Astrocyte (in vitro differentiated cells and primary cell): Measurements from ENCODE around the gene COMMD3. TPM values are rescaled to one million over a fixed set of nuclear protein-coding genes. Genes with fewer than 3 reads are reported as not detected.
"Not testable (repeated sequence)": the region's sequence is repeated elsewhere in the genome, so short reads cannot be mapped to it uniquely, and the experiment has no call there.

Source experiments
- DNase-seq: peaks from one replicate; pipeline ENCODE4 v3.0.0-alpha.2; 2010; ENCODE audit warnings: low read depth
- FAIRE-seq: peaks from 2 replicates; lab custom pipeline; 2011; peaks lifted over from hg19 to GRCh38; lab: Jason Lieb, UNC
- H2AFZ ChIP-seq: 2 replicates; pipeline ENCODE4 v1.6.0; 2012; ENCODE audit warnings: low read depth, low read length, inconsistent platforms
- H3K27ac ChIP-seq: 2 replicates; pipeline ENCODE4 v1.5.1; 2011; ENCODE audit warnings: low read depth, low read length, inconsistent platforms
- H3K27me3 ChIP-seq: 2 replicates; pipeline ENCODE4 v1.6.0; 2011; ENCODE audit warnings: low read length, inconsistent platforms; ENCODE audit not compliant: insufficient read depth
- H3K36me3 ChIP-seq: 2 replicates; pipeline ENCODE4 v1.5.1; 2011; ENCODE audit warnings: low read length, inconsistent platforms; ENCODE audit not compliant: insufficient read depth
- H3K4me1 ChIP-seq: 2 replicates; pipeline ENCODE4 v1.5.1; 2011; ENCODE audit warnings: low read length, inconsistent platforms; ENCODE audit not compliant: insufficient read depth
- H3K4me2 ChIP-seq: 2 replicates; pipeline ENCODE4 v1.6.0; 2012; ENCODE audit warnings: low read length, inconsistent platforms
- H3K4me3 ChIP-seq: 2 replicates; pipeline ENCODE4 v1.5.1; 2011; ENCODE audit warnings: low read depth, mild to moderate bottlenecking, low read length, inconsistent platforms; ENCODE audit not compliant: insufficient read depth
- H3K79me2 ChIP-seq: 2 replicates; pipeline ENCODE4 v1.6.0; 2012; ENCODE audit warnings: mild to moderate bottlenecking, low read length, inconsistent platforms; ENCODE audit not compliant: insufficient read depth
- H3K9ac ChIP-seq: 2 replicates; pipeline ENCODE4 v1.6.0; 2012; ENCODE audit warnings: mild to moderate bottlenecking, low read length, inconsistent platforms
- H3K9me3 ChIP-seq: 2 replicates; pipeline ENCODE4 v1.5.1; 2012; ENCODE audit warnings: low read depth, mild to moderate bottlenecking, low read length, inconsistent platforms; ENCODE audit not compliant: insufficient read depth
- H4K20me1 ChIP-seq: 2 replicates; pipeline ENCODE4 v1.6.0; 2012; ENCODE audit warnings: low read length, inconsistent platforms; ENCODE audit not compliant: insufficient read depth
- H3K27ac Mint-ChIP-seq: one replicate; pipeline ENCODE4 v1.8.0; 2021; ENCODE audit warnings: mild to moderate bottlenecking, mixed read lengths; ENCODE audit not compliant: unreplicated experiment
- H3K27me3 Mint-ChIP-seq: one replicate; pipeline ENCODE4 v1.8.0; 2021; ENCODE audit warnings: low read depth, mixed read lengths; ENCODE audit not compliant: unreplicated experiment
- H3K36me3 Mint-ChIP-seq: one replicate; pipeline ENCODE4 v1.8.0; 2021; ENCODE audit warnings: low read depth, mixed read lengths; ENCODE audit not compliant: unreplicated experiment
- H3K4me1 Mint-ChIP-seq: one replicate; pipeline ENCODE4 v1.8.0; 2021; ENCODE audit warnings: low read depth, mixed read lengths; ENCODE audit not compliant: unreplicated experiment
- H3K4me3 Mint-ChIP-seq: one replicate; pipeline ENCODE4 v1.8.0; 2021; ENCODE audit warnings: mild to moderate bottlenecking, moderate library complexity, mixed read lengths; ENCODE audit not compliant: unreplicated experiment
- H3K9me3 Mint-ChIP-seq: one replicate; pipeline ENCODE4 v1.8.0; 2021; ENCODE audit warnings: mild to moderate bottlenecking, mixed read lengths; ENCODE audit not compliant: unreplicated experiment
- EZH2 ChIP-seq: IDR thresholded peaks from 2 replicates; pipeline ENCODE4 v1.6.1; 2012; ENCODE audit warnings: mild to moderate bottlenecking, low read length, inconsistent platforms; ENCODE audit not compliant: insufficient read depth
- total RNA-seq: library from RNA; stranded (reverse); gene quantifications from 2 replicates; pipeline ENCODE4 v1.2.1, GENCODE V29; 2021
- TF ChIP-seq, protein P1 (sequence below): IDR thresholded peaks from 2 replicates; pipeline ENCODE4 v1.5.1; 2011; ENCODE audit warnings: low read depth, mild to moderate bottlenecking, inconsistent platforms, low read length, moderate library complexity; ENCODE audit not compliant: insufficient read depth

The COMMD3 gene
- total RNA-seq, 1 donor from 2014 or later, result 28.8 TPM

DNA sequence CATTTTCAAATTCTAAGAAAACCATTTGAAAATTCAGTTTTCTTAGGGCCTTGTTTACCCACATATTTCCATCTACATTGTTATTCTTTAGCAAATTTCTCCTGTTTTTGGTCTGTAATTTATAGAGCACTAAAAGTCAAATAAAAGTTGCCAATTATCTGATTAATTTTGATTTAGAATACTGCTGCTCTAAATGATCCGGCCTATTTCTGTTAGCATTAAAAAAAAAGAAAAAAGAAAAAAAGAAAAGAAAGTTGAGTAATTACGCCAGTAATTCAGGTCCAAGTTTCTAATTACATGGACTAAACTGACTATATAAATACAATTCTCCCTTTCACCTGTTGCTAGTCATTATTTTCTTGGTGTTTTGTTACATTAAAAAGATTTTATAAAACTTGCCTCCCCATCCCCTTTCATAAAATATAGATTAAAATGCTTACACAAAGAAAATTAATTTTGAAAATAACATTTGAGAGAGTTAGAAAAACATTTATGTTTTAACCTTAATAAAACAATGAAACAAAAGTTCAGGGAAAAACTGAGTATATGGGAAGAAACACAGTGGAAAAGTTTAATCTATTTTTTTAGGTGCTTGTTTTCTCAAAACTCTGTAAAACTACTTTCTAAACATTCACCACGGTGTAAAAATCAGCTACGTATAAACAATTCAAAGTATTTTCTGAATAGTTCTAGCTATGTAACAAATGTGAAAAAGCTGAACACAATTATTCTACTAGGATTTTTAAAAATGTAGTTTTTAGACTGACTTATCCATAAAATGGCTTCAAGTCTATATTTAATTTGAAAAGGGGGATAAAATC lies 6.8 kb upstream of the COMMD3 start:
- H3K4me2 ChIP-seq, result no peak overlapping the region
- no peaks in the 10 kb centered on the region for H3K27me3 ChIP-seq
- H3K4me1 Mint-ChIP-seq, result no peaks in the 10 kb centered on the region
- no peak overlapping the region for H2AFZ ChIP-seq
- FAIRE-seq, result no peak
- H3K4me3 ChIP-seq, result no peak overlapping the region
- no peak overlapping the region for H3K27ac Mint-ChIP-seq
- no peak overlapping the region for H3K4me3 Mint-ChIP-seq
- H3K36me3 ChIP-seq, result no peaks in the 10 kb centered on the region
- H3K79me2 ChIP-seq, result no peaks in the 10 kb centered on the region
- TF ChIP-seq, protein P1, sequence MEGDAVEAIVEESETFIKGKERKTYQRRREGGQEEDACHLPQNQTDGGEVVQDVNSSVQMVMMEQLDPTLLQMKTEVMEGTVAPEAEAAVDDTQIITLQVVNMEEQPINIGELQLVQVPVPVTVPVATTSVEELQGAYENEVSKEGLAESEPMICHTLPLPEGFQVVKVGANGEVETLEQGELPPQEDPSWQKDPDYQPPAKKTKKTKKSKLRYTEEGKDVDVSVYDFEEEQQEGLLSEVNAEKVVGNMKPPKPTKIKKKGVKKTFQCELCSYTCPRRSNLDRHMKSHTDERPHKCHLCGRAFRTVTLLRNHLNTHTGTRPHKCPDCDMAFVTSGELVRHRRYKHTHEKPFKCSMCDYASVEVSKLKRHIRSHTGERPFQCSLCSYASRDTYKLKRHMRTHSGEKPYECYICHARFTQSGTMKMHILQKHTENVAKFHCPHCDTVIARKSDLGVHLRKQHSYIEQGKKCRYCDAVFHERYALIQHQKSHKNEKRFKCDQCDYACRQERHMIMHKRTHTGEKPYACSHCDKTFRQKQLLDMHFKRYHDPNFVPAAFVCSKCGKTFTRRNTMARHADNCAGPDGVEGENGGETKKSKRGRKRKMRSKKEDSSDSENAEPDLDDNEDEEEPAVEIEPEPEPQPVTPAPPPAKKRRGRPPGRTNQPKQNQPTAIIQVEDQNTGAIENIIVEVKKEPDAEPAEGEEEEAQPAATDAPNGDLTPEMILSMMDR, result no peak
- TF ChIP-seq EZH2, result no peak
- no peaks in the 10 kb centered on the region for H4K20me1 ChIP-seq
- H3K27ac ChIP-seq, result no peak overlapping the region
- H3K4me1 ChIP-seq, result no peaks in the 10 kb centered on the region
- H3K36me3 Mint-ChIP-seq, result no peaks in the 10 kb centered on the region
- H3K27me3 Mint-ChIP-seq, result peaks cover 2% of the 10 kb centered on the region
- H3K9me3 Mint-ChIP-seq, result peaks cover 2% of the 10 kb centered on the region
- no peaks in the 10 kb centered on the region for H3K9me3 ChIP-seq
- no peak for DNase-seq
- no peak overlapping the region for H3K9ac ChIP-seq

DNA sequence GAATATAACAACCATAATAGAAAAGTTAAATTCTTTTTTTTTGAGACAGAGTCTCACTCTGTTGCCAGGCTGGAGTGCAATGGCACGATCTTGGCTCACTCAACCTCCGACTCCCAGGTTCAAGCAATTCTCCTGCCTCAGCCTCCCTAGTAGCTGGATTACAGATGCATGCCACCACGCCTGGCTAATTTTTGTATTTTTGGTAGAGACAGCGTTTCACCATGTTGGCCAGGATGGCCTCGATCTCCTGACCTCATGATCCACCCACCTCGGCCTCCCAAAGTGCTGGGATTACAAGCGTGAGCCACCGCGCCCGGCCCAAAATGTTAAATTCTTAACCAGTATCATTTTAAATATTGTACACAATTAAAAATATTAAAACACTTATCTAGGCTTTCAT lies 6.2 kb upstream of the COMMD3 start:
- H3K27ac Mint-ChIP-seq, H3K36me3 Mint-ChIP-seq, H3K9me3 Mint-ChIP-seq, H3K4me1 Mint-ChIP-seq, H4K20me1 ChIP-seq, H2AFZ ChIP-seq, H3K27me3 Mint-ChIP-seq, H3K27ac ChIP-seq, H3K9me3 ChIP-seq, H3K4me1 ChIP-seq, H3K4me3 ChIP-seq, H3K36me3 ChIP-seq, FAIRE-seq, H3K27me3 ChIP-seq, DNase-seq, H3K4me3 Mint-ChIP-seq, H3K79me2 ChIP-seq, H3K4me2 ChIP-seq, H3K9ac ChIP-seq: not testable (repeated sequence)

DNA sequence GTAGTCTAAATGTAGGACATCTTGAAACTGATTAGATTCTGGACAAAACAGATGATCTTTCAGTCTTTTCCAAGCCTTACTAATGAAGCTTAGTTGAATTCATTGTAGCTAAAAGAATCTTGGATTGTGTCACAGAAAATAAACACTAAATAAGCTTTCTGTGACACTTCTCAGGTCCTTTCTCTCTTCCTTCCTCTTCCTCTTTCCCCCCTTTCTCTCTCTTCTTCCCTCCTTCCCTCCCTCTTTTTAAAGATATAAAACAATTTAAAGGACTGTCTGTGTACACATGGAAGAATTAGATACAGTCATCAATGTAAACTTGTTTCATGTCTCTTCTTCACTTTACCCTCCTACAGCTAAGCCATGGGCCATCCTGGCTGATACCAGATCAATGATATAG lies 5.3 kb upstream of the COMMD3 start:
- TF ChIP-seq, protein P1, result no peak
- TF ChIP-seq EZH2, result no peak
- peaks cover 5% of the 10 kb centered on the region for H3K4me1 ChIP-seq
- H3K4me2 ChIP-seq, result no peak overlapping the region
- H2AFZ ChIP-seq, result no peak overlapping the region
- Mint-ChIP-seq H3K27ac (no peak overlapping the region), H3K4me1 (peaks cover 3% of the 10 kb centered on the region), H3K27me3 (peaks cover 9% of the 10 kb centered on the region), H3K36me3 (no peaks in the 10 kb centered on the region), H3K4me3 (no peak overlapping the region), H3K9me3 (no peaks in the 10 kb centered on the region)
- H3K27me3 ChIP-seq, result no peaks in the 10 kb centered on the region
- FAIRE-seq (no peak), DNase-seq (no peak)
- H3K4me3 ChIP-seq, result no peak overlapping the region
- H3K79me2 ChIP-seq, result no peaks in the 10 kb centered on the region
- H3K9ac ChIP-seq, result no peak overlapping the region
- no peaks in the 10 kb centered on the region for H3K36me3 ChIP-seq
- H3K9me3 ChIP-seq, result no peaks in the 10 kb centered on the region
- H4K20me1 ChIP-seq, result no peaks in the 10 kb centered on the region
- H3K27ac ChIP-seq, result no peak overlapping the region
